Measurements from ENCODE around the gene DOCK3. TPM values are rescaled to one million over a fixed set of nuclear protein-coding genes. Genes with fewer than 3 reads are reported as not detected.

DOCK3 gene
- total and polyA plus RNA-seq, 10 of the 15 experiments (the other 5 are each of a cell fraction or from before 2014, with no cell fraction given), result 0.02 to 0.52 (median 0.04) TPM; not detected in 5

- no peaks in the 10 kb centered on the region for H3K9me3 ChIP-seq (replicated peaks; ENCODE audit: control insufficient read depth, insufficient read depth, low read length)
- ChIA-PET POLR2A (no interaction called here), RAD21 (ENCODE audit: unreplicated experiment) (no interaction called here), CTCF (no interaction called here), SMC1A (ENCODE audit: uncharacterized antibody, unreplicated experiment) (interaction anchor here (1.2 kb wide), 1 partner anchor 13 kb away, joined by 4 read pairs; no protein-coding TSS in a partner anchor)
- H3K79me2 ChIP-seq (ENCODE audit: control insufficient read depth, insufficient read depth, low read length), result no peaks in the 10 kb centered on the region
- TF ChIP-seq SUZ12 (IDR thresholded peaks at IDR 0.05; ENCODE audit: unreplicated experiment) (no peak), YY1 (IDR thresholded peaks at IDR 0.05; ENCODE audit: low read depth, low read length) (no peak), JUNB (IDR thresholded peaks at IDR 0.05) (no peak), PBX3 (IDR thresholded peaks at IDR 0.05; ENCODE audit: insufficient replicate concordance, low read depth, low read length) (no peak), HDAC2 (IDR thresholded peaks at IDR 0.05) (no peak), CBFB (IDR thresholded peaks at IDR 0.05; ENCODE audit: low read depth) (no peak), RAD51 (IDR thresholded peaks at IDR 0.05) (no peak), CBX5 (IDR thresholded peaks at IDR 0.05; ENCODE audit: low read depth) (no peak), EZH2 (IDR thresholded peaks at IDR 0.05; ENCODE audit: borderline replicate concordance, control insufficient read depth, low read depth, low read length) (no peak), JUND (IDR thresholded peaks at IDR 0.05; ENCODE audit: low read depth, low read length) (no peak), ZNF217 (IDR thresholded peaks at IDR 0.05) (no peak), KDM1A (IDR thresholded peaks at IDR 0.05; ENCODE audit: borderline replicate concordance) (no peak), NFXL1 (IDR thresholded peaks at IDR 0.05; ENCODE audit: borderline replicate concordance) (no peak), STAT3 (IDR thresholded peaks at IDR 0.05; ENCODE audit: low read depth, low read length) (no peak)
- H3K36me3 ChIP-seq (ENCODE audit: control insufficient read depth in 2 of 2, insufficient read depth in 2 of 2, low read length in 1 of 2), result no peaks in the 10 kb centered on the region
- H2AFZ ChIP-seq (ENCODE audit: control insufficient read depth, low read depth, low read length), result no peak overlapping the region
- intact Hi-C loops (cut with micrococcal nuclease; ENCODE audit: unreplicated experiment) (no loop called here), in situ Hi-C loops (cut with MboI) (loop anchor here (5.0 kb wide), 2 partner anchors 408 to 758 kb away; partner anchors contain the start of gene MAPKAPK3)
- BruUV-seq (replicated peaks), result no TSS peak
- no peaks in the 10 kb centered on the region for H3K4me1 ChIP-seq (ENCODE audit: control insufficient read depth, insufficient read depth, low read length)
- no peak overlapping the region for H3K27ac ChIP-seq (ENCODE audit: control insufficient read depth, insufficient read depth)
- no peaks in the 10 kb centered on the region for H4K20me1 ChIP-seq (ENCODE audit: control insufficient read depth, insufficient read depth)
- FAIRE-seq (no peak), DNase-seq (ENCODE audit: low read depth, low spot score) (no peak), ATAC-seq (no peak)
- H3K9ac ChIP-seq (ENCODE audit: control insufficient read depth, insufficient read depth, low read length), result no peak overlapping the region
- WGBS (ENCODE audit: insufficient coverage, insufficient replicate concordance, low lambda C conversion rate, missing lambda C conversion rate), result 32% methylated on average over 8 of the region's 8 CpGs
- H3K27me3 ChIP-seq (replicated peaks in 1 of 2; ENCODE audit: control insufficient read depth in 2 of 2, insufficient read depth in 2 of 2, low read length in 1 of 2), result no peaks in the 10 kb centered on the region; a peak in 1 of 4 replicates
- H3K4me3 ChIP-seq, result no peak overlapping the region
- H3K4me2 ChIP-seq (ENCODE audit: control insufficient read depth, insufficient read depth), result no peak overlapping the region
Measured at GRCh38 chr3:51375571-51375970, 700.8 kb downstream of the DOCK3 start.
